BJ (cell line): ENCODE measurements around the gene ZNF236. TPM values are rescaled to one million over a fixed set of nuclear protein-coding genes. Genes with fewer than 3 reads are reported as not detected.

Experiments
- CTCF ChIA-PET: fragments of 350-600 bp; formaldehyde crosslinking; extraction: SDS; loops from one replicate; lab custom pipeline; 2021; ENCODE audit warnings: antibody characterized with exemption, inconsistent platforms; lab: Yijun Ruan, JAX
- POLR2A ChIA-PET: fragments of 300-600 bp; sonication (Branson Sonifier 250); formaldehyde crosslinking; extraction: SDS; loops from one replicate; lab custom pipeline; 2021; ENCODE audit warnings: antibody characterized with exemption; lab: Charles Lee
- DNase-seq: peaks from one replicate; pipeline ENCODE4 v3.0.0-alpha.2; 2011; ENCODE audit warnings: low read depth
- H3K27me3 ChIP-seq: 2 replicates; pipeline ENCODE4 v1.6.0; 2011; ENCODE audit warnings: low read length; ENCODE audit not compliant: control insufficient read depth, insufficient read depth
- H3K36me3 ChIP-seq: 2 replicates; pipeline ENCODE4 v1.5.1; 2011; ENCODE audit warnings: low read length; ENCODE audit not compliant: control insufficient read depth, insufficient read depth
- H3K4me3 ChIP-seq: 2 replicates; pipeline ENCODE4 v1.5.1; 2011; ENCODE audit warnings: low read depth, mild to moderate bottlenecking, control low read depth, low read length
- CTCF ChIP-seq: IDR thresholded peaks from 2 replicates; pipeline ENCODE4 v1.5.1; 2011; ENCODE audit warnings: low read depth, mild to moderate bottlenecking, control low read depth, inconsistent platforms, low read length, moderate library complexity; ENCODE audit not compliant: insufficient read depth
- polyA plus RNA-seq: library from polyadenylated mRNA; depleted of rRNA; stranded (reverse); fragments of >200 nt; gene quantifications from 2 replicates; pipeline ENCODE4 v1.2.3, GENCODE V29; 2011

Gene ZNF236
- polyA plus RNA-seq, 1 experiment = 5.1 TPM

GRCh38 chr18:76788571-76789317 lies 33.6 kb upstream of the ZNF236 start:
- POLR2A ChIA-PET = no interaction called here
- CTCF ChIA-PET = interaction anchor here (0.8 to 6.6 kb wide), 2 partner anchors 14 to 33 kb away, joined by 3 to 61 read pairs; no protein-coding TSS in a partner anchor
- H3K27me3 ChIP-seq = no peaks in the 10 kb centered on the region
- no peak for DNase-seq
- no peaks in the 10 kb centered on the region for H3K36me3 ChIP-seq
- TF ChIP-seq CTCF = no peak
- H3K4me3 ChIP-seq = no peak overlapping the region

GRCh38 chr18:76791106-76791505 lies 31.3 kb upstream of the ZNF236 start:
- TF ChIP-seq CTCF = no peak
- no peak for DNase-seq
- POLR2A ChIA-PET = no interaction called here
- no peak overlapping the region for H3K4me3 ChIP-seq
- CTCF ChIA-PET = interaction anchor here (6.6 kb wide), 1 partner anchor 11 kb away, joined by 61 read pairs; no protein-coding TSS in a partner anchor
- H3K27me3 ChIP-seq = no peaks in the 10 kb centered on the region
- no peaks in the 10 kb centered on the region for H3K36me3 ChIP-seq

GRCh38 chr18:76791642-76792041 lies 30.7 kb upstream of the ZNF236 start:
- ChIA-PET CTCF (interaction anchor here (6.6 kb wide), 1 partner anchor 11 kb away, joined by 61 read pairs; no protein-coding TSS in a partner anchor), POLR2A (no interaction called here)
- no peak for TF ChIP-seq CTCF
- Histone ChIP-seq H3K4me3 (no peak overlapping the region), H3K27me3 (no peaks in the 10 kb centered on the region), H3K36me3 (no peaks in the 10 kb centered on the region)
- no peak for DNase-seq

- POLR2A ChIA-PET = no interaction called here
- H3K4me3 ChIP-seq = no peak overlapping the region
- TF ChIP-seq CTCF = no peak
- DNase-seq = no peak
- CTCF ChIA-PET = interaction anchor here (1.2 kb wide), 1 partner anchor 8 kb away, joined by 3 read pairs; no protein-coding TSS in a partner anchor
- H3K27me3 ChIP-seq = no peaks in the 10 kb centered on the region
- H3K36me3 ChIP-seq = no peaks in the 10 kb centered on the region
Observed at GRCh38 chr18:76794326-76794725, 28.0 kb upstream of the ZNF236 start.
